Measurements from ENCODE around the gene NUDCD2.

DNA sequence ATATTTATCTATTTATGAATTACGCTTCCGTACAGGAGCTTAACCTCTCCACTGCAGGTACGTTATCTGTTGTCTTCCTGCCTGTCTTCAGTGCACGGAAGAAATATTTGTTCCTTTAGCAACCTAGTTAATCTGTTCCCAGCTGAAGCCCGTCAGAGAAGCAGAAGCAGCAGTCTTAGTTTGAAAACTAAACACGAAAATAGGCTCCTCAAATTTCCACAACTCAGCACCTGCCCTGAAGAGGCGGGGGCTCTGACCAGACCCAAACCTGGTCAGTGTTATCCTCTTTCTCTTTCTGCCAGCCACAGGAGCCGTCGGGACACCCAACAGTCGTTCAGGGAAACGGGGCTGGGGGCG lies 462 bp downstream of the NUDCD2 start:
- TF ChIP-seq, protein P1, sequence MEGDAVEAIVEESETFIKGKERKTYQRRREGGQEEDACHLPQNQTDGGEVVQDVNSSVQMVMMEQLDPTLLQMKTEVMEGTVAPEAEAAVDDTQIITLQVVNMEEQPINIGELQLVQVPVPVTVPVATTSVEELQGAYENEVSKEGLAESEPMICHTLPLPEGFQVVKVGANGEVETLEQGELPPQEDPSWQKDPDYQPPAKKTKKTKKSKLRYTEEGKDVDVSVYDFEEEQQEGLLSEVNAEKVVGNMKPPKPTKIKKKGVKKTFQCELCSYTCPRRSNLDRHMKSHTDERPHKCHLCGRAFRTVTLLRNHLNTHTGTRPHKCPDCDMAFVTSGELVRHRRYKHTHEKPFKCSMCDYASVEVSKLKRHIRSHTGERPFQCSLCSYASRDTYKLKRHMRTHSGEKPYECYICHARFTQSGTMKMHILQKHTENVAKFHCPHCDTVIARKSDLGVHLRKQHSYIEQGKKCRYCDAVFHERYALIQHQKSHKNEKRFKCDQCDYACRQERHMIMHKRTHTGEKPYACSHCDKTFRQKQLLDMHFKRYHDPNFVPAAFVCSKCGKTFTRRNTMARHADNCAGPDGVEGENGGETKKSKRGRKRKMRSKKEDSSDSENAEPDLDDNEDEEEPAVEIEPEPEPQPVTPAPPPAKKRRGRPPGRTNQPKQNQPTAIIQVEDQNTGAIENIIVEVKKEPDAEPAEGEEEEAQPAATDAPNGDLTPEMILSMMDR (IDR thresholded peaks at IDR 0.05; ENCODE audit: borderline replicate concordance, extremely low read depth, low read length, poor library complexity, severe bottlenecking): no peak
- no peak for TF ChIP-seq EZH2 (IDR thresholded peaks at IDR 0.05; ENCODE audit: borderline replicate concordance, low read depth, low read length, severe bottlenecking)

All from DND-41 (cell line).